Measurements from ENCODE around the gene ETV3.

DNA sequence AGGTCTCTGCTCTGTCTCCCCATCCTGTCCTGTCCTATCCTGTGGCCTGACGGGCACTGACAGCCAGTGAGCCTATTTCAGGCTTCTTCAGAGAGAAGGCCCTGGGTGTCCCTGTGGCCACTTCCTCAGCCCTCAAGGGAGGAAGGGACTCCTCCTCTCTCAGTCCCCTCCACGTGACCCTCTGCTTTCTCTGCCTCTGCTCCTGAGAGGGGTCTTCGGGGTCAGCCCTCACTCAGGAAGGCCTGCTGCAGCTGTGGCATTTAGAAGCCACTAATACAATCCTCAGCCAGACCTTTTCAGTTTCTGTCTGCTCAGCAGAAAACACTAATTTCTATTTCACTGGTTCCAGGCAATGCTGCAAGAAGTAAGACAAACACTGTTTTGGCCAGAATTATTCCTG, 43.6 kb upstream of the ETV3 start:
- TF ChIP-seq POLR2A (IDR thresholded peaks at IDR 0.05) (no peak), POLR2AphosphoS5 (IDR thresholded peaks at IDR 0.05) (no peak)
- TF ChIP-seq, protein P1, sequence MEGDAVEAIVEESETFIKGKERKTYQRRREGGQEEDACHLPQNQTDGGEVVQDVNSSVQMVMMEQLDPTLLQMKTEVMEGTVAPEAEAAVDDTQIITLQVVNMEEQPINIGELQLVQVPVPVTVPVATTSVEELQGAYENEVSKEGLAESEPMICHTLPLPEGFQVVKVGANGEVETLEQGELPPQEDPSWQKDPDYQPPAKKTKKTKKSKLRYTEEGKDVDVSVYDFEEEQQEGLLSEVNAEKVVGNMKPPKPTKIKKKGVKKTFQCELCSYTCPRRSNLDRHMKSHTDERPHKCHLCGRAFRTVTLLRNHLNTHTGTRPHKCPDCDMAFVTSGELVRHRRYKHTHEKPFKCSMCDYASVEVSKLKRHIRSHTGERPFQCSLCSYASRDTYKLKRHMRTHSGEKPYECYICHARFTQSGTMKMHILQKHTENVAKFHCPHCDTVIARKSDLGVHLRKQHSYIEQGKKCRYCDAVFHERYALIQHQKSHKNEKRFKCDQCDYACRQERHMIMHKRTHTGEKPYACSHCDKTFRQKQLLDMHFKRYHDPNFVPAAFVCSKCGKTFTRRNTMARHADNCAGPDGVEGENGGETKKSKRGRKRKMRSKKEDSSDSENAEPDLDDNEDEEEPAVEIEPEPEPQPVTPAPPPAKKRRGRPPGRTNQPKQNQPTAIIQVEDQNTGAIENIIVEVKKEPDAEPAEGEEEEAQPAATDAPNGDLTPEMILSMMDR (IDR thresholded peaks at IDR 0.05) = no peak

All from upper lobe of left lung (tissue), 4 donors.